ENCODE data around the gene MYO5B.

MYO5B gene

GRCh38 chr18:50126471-50126870 is 68.5 kb downstream of the MYO5B start:
- H3K27ac Mint-ChIP-seq: no peak overlapping the region
- peaks cover 25% of the 10 kb centered on the region for H3K27me3 Mint-ChIP-seq (ENCODE audit: low read depth)
- H3K4me3 Mint-ChIP-seq: no peak overlapping the region
- no peaks in the 10 kb centered on the region for H3K9me3 Mint-ChIP-seq
- TF ChIP-seq CTCF (IDR thresholded peaks at IDR 0.05; ENCODE audit: unreplicated experiment in 3 of 3): no peak
- H3K4me1 Mint-ChIP-seq: peaks cover 14% of the 10 kb centered on the region
- H3K36me3 Mint-ChIP-seq (ENCODE audit: low read depth): no peaks in the 10 kb centered on the region

- no peak overlapping the region for H3K4me3 Mint-ChIP-seq
- H3K9me3 Mint-ChIP-seq: no peaks in the 10 kb centered on the region
- peaks cover 14% of the 10 kb centered on the region for H3K4me1 Mint-ChIP-seq
- no peak overlapping the region for H3K27ac Mint-ChIP-seq
- TF ChIP-seq CTCF (IDR thresholded peaks at IDR 0.05; ENCODE audit: unreplicated experiment in 3 of 3): no peak
- peaks cover 25% of the 10 kb centered on the region for H3K27me3 Mint-ChIP-seq (ENCODE audit: low read depth)
- H3K36me3 Mint-ChIP-seq (ENCODE audit: low read depth): no peaks in the 10 kb centered on the region
Measured at GRCh38 chr18:50125456-50125855, 69.5 kb downstream of the MYO5B start.

- TF ChIP-seq CTCF (IDR thresholded peaks at IDR 0.05; ENCODE audit: unreplicated experiment in 3 of 3): no peak
- peaks cover 33% of the 10 kb centered on the region for H3K27me3 Mint-ChIP-seq (ENCODE audit: low read depth)
Measured at GRCh38 chr18:50119296-50119695, 75.7 kb downstream of the MYO5B start.

GRCh38 chr18:50117863-50118262 is 77.1 kb downstream of the MYO5B start:
- TF ChIP-seq CTCF (IDR thresholded peaks at IDR 0.05; ENCODE audit: unreplicated experiment in 3 of 3): no peak
- Mint-ChIP-seq H3K4me3 (no peak overlapping the region), H3K9me3 (no peaks in the 10 kb centered on the region), H3K27ac (no peak overlapping the region), H3K36me3 (ENCODE audit: low read depth) (no peaks in the 10 kb centered on the region), H3K4me1 (peaks cover 9% of the 10 kb centered on the region), H3K27me3 (ENCODE audit: low read depth) (peaks cover 35% of the 10 kb centered on the region)

More at GRCh38 chr18:50119296-50119695, 75.7 kb downstream of the MYO5B start:
- H3K4me1 Mint-ChIP-seq: peaks cover 9% of the 10 kb centered on the region
- H3K9me3 Mint-ChIP-seq: no peaks in the 10 kb centered on the region
- H3K27ac Mint-ChIP-seq: peak overlapping the region; percentile 9 to 46 (median 42)
- no peak overlapping the region for H3K4me3 Mint-ChIP-seq
- H3K36me3 Mint-ChIP-seq (ENCODE audit: low read depth): no peaks in the 10 kb centered on the region

- Mint-ChIP-seq H3K4me3 (no peak overlapping the region), H3K27ac (no peak overlapping the region), H3K36me3 (ENCODE audit: low read depth) (no peaks in the 10 kb centered on the region), H3K27me3 (ENCODE audit: low read depth) (peaks cover 32% of the 10 kb centered on the region), H3K9me3 (no peaks in the 10 kb centered on the region), H3K4me1 (peaks cover 9% of the 10 kb centered on the region)
- no peak for TF ChIP-seq CTCF (IDR thresholded peaks at IDR 0.05; ENCODE audit: unreplicated experiment in 3 of 3)
Measured at GRCh38 chr18:50115095-50115494, 79.9 kb downstream of the MYO5B start.

- no peak for TF ChIP-seq CTCF (IDR thresholded peaks at IDR 0.05; ENCODE audit: unreplicated experiment in 3 of 3)
- Mint-ChIP-seq H3K4me3 (no peak overlapping the region), H3K27me3 (ENCODE audit: low read depth) (peaks cover 31% of the 10 kb centered on the region), H3K36me3 (ENCODE audit: low read depth) (no peaks in the 10 kb centered on the region), H3K27ac (no peak overlapping the region), H3K9me3 (no peaks in the 10 kb centered on the region), H3K4me1 (peaks cover 6% of the 10 kb centered on the region)
Measured at GRCh38 chr18:50114448-50114847, 80.5 kb downstream of the MYO5B start.
